ENCODE measurements around the gene LRRC43.

DNA sequence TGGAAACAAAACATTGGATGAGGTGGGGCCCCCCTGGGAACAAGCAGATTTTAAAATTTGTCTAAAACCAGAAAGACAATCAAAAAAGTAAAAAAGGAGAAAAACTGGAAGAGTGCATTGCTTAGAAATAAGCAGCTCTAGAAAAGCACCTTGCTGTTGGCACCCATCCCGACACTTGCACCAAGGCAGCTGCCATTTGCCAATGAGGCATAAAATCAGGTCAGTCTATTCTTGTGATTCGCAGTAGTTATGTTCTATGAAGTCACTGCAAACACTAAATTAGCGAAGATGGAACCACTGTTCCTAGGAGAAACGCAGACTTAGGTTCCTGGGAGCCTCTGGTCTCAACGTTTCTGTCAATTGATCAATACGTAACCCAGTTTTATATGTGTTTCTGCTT, 67.1 kb downstream of the LRRC43 start:
- TF ChIP-seq, protein P1, sequence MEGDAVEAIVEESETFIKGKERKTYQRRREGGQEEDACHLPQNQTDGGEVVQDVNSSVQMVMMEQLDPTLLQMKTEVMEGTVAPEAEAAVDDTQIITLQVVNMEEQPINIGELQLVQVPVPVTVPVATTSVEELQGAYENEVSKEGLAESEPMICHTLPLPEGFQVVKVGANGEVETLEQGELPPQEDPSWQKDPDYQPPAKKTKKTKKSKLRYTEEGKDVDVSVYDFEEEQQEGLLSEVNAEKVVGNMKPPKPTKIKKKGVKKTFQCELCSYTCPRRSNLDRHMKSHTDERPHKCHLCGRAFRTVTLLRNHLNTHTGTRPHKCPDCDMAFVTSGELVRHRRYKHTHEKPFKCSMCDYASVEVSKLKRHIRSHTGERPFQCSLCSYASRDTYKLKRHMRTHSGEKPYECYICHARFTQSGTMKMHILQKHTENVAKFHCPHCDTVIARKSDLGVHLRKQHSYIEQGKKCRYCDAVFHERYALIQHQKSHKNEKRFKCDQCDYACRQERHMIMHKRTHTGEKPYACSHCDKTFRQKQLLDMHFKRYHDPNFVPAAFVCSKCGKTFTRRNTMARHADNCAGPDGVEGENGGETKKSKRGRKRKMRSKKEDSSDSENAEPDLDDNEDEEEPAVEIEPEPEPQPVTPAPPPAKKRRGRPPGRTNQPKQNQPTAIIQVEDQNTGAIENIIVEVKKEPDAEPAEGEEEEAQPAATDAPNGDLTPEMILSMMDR (IDR thresholded peaks at IDR 0.05; ENCODE audit: poor library complexity, severe bottlenecking): no peak
- TF ChIP-seq EZH2 (IDR thresholded peaks at IDR 0.05; ENCODE audit: borderline replicate concordance, insufficient read depth, low read length, poor library complexity, severe bottlenecking): no peak

Measured in neural cell (in vitro differentiated cells).